ENCODE data around the gene GFRA1. TPM values are rescaled to one million over a fixed set of nuclear protein-coding genes. Genes with fewer than 3 reads are reported as not detected.

GFRA1 gene
- total RNA-seq, 2 experiments from 2014 or later: not detected

DNA sequence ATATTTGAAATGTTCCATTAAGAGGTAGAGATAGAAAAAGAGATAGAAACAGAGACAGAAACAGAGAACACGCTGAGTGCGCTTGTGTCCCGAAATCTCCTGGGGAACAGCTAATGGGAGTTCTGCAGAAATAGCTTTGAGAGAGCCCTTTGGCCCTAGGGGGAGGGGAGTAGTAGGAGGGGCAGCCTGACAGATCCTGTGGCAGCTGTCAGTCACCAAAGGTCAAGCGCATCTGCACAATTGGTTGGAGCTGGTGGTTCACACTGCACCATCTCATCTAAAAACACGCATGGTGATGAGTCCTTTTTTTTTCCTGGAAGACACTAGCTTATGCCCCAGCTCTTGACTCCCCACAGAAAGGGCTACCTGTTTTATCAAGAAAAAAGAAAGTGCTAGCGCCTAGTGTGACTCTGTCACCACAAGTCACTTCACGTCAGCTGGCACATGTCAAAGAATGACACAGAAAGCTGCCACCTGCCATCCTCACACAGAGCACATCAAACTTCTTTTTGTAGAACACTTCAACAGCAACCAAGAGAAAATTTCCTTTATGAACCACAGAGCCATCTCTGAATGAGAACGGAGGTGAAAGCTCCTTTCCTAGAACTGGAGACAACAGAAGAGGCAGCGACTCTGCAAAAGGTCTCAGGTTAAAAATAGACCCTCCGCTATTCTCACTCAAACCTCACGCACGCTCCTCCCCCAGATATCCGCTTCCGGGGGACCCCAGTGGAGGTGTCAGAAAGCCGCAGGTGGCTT lies 125.7 kb downstream of the GFRA1 start:
- peak overlapping the region; percentile 73 for H3K27ac Mint-ChIP-seq
- TF ChIP-seq, protein P1, sequence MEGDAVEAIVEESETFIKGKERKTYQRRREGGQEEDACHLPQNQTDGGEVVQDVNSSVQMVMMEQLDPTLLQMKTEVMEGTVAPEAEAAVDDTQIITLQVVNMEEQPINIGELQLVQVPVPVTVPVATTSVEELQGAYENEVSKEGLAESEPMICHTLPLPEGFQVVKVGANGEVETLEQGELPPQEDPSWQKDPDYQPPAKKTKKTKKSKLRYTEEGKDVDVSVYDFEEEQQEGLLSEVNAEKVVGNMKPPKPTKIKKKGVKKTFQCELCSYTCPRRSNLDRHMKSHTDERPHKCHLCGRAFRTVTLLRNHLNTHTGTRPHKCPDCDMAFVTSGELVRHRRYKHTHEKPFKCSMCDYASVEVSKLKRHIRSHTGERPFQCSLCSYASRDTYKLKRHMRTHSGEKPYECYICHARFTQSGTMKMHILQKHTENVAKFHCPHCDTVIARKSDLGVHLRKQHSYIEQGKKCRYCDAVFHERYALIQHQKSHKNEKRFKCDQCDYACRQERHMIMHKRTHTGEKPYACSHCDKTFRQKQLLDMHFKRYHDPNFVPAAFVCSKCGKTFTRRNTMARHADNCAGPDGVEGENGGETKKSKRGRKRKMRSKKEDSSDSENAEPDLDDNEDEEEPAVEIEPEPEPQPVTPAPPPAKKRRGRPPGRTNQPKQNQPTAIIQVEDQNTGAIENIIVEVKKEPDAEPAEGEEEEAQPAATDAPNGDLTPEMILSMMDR (IDR thresholded peaks at IDR 0.05): no peak
- peaks cover 3% of the 10 kb centered on the region for H3K27me3 Mint-ChIP-seq
- H3K27ac ChIP-seq (ENCODE audit: low read depth in 1 of 2, low read length in 2 of 2): no peak overlapping the region
- peak overlapping the region; percentile 78 for H3K4me3 Mint-ChIP-seq
- H3K36me3 ChIP-seq (ENCODE audit: insufficient read depth, low read length): no peaks in the 10 kb centered on the region
- no peaks in the 10 kb centered on the region for H3K27me3 ChIP-seq (ENCODE audit: control insufficient read depth in 1 of 2, insufficient read depth in 2 of 2, low read length in 2 of 2)
- no peaks in the 10 kb centered on the region for H3K36me3 Mint-ChIP-seq (ENCODE audit: low read depth)
- intact Hi-C loops (cut with DNase I, micrococcal nuclease): no loop called here
- peak in 1 of 14 experiments; percentile 9 for DNase-seq
- H3K4me3 ChIP-seq (ENCODE audit: low read length): peak overlapping the region; percentile 18
- ChIA-PET POLR2A (no interaction called here), CTCF (no interaction called here)
- H3K9me3 Mint-ChIP-seq: no peaks in the 10 kb centered on the region
- no peaks in the 10 kb centered on the region for H3K9me3 ChIP-seq (ENCODE audit: control insufficient read depth in 1 of 2, insufficient read depth in 1 of 2, low read length in 2 of 2)
- no peaks in the 10 kb centered on the region for H3K4me1 ChIP-seq (ENCODE audit: insufficient read depth, low read length)
- peaks cover 17% of the 10 kb centered on the region for H3K4me1 Mint-ChIP-seq (ENCODE audit: low read depth)
- ATAC-seq (ENCODE audit: poor library complexity): peak; percentile 46

DNA sequence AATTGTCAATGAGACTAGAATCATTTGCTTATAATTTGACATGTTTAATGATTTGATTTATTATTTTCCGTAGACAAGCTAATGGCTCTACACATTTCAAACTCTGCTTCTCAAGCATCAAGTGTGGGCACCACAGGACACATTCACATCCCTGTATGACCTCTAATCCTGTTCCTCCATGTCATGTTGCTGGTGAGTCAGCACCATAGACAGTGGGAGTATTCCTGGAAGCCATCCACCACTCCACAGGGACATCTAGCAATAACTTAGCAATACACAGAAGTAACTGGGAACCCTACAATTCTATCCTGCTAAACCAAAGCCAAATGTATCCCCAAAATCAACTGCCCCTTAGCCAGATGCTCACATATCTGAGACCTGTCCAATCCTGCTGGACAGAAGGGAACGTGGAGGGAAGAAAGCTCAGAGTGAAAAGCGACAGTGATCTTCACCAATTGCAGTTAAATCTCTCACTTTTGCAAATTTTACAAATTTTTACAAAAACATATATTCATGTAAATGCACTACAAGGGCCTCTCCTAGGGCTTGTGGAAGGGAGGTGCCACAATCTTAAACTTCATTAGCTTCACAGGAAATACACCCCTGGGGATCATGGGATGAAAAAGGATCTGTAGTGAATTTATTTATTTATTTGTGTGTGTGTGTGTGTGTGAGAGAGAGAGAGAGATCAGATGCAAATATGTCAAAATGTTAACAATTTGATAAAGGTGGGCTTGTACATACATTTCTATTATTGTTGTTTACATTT lies 126.5 kb downstream of the GFRA1 start:
- H3K4me1 ChIP-seq (ENCODE audit: insufficient read depth, low read length): no peaks in the 10 kb centered on the region
- intact Hi-C loops (cut with DNase I, micrococcal nuclease): no loop called here
- H3K9me3 ChIP-seq (ENCODE audit: control insufficient read depth in 1 of 2, insufficient read depth in 1 of 2, low read length in 2 of 2): no peaks in the 10 kb centered on the region
- no peak overlapping the region for H3K27ac ChIP-seq (ENCODE audit: low read depth in 1 of 2, low read length in 2 of 2)
- no peak for ATAC-seq (ENCODE audit: poor library complexity)
- H3K27me3 ChIP-seq (ENCODE audit: control insufficient read depth in 1 of 2, insufficient read depth in 2 of 2, low read length in 2 of 2): no peaks in the 10 kb centered on the region
- TF ChIP-seq, protein P1 (IDR thresholded peaks at IDR 0.05): no peak
- ChIA-PET CTCF (no interaction called here), POLR2A (no interaction called here)
- H3K36me3 Mint-ChIP-seq (ENCODE audit: low read depth): no peaks in the 10 kb centered on the region
- DNase-seq: no peak
- H3K4me3 Mint-ChIP-seq: peak overlapping the region; percentile 78
- peaks cover 4% of the 10 kb centered on the region for H3K27me3 Mint-ChIP-seq
- H3K4me1 Mint-ChIP-seq (ENCODE audit: low read depth): peaks cover 17% of the 10 kb centered on the region
- peak overlapping the region; percentile 73 for H3K27ac Mint-ChIP-seq
- no peaks in the 10 kb centered on the region for H3K36me3 ChIP-seq (ENCODE audit: insufficient read depth, low read length)
- no peak overlapping the region for H3K4me3 ChIP-seq (ENCODE audit: low read length)
- no peaks in the 10 kb centered on the region for H3K9me3 Mint-ChIP-seq

DNA sequence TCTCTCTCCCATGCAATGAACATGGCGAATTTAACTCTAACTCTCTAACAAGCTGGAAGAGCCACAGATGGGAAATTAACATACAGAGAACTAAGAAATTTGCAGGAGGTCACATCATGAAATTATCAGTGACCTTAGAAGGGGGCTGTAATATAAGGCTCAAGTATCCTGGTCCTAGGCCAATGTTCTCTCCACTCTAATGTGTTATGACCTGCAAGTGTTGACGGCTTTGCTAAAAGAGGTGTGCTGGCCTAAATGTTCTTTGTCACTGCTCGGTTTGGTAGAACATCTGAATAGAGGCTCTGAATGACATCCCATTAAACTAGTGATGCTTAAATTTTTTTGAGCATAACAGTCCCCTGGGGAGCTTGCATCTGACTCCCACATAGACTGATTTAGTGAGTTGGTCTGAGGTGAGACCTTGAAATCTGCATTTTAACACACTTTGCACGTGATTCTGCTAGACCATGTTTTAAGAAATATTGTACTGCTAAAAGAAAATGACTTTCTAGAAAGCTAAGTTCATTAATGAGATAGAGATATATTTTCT lies 129.3 kb downstream of the GFRA1 start:
- H3K27me3 Mint-ChIP-seq: peaks cover 4% of the 10 kb centered on the region
- intact Hi-C loops (cut with DNase I, micrococcal nuclease): no loop called here

More for the DNA sequence above, 129.3 kb downstream of the GFRA1 start:
- H3K4me1 ChIP-seq (ENCODE audit: insufficient read depth, low read length): no peaks in the 10 kb centered on the region
- POLR2A ChIA-PET: no interaction called here
- TF ChIP-seq, protein P1 (IDR thresholded peaks at IDR 0.05): no peak
- H3K9me3 ChIP-seq (ENCODE audit: control insufficient read depth in 1 of 2, insufficient read depth in 1 of 2, low read length in 2 of 2): peaks cover 0 to 4% of the 10 kb centered on the region in 2 experiments
- no peak overlapping the region for H3K27ac ChIP-seq (ENCODE audit: low read depth in 1 of 2, low read length in 2 of 2)
- Mint-ChIP-seq H3K9me3 (no peaks in the 10 kb centered on the region), H3K27ac (no peak overlapping the region), H3K4me1 (ENCODE audit: low read depth) (peaks cover 17% of the 10 kb centered on the region), H3K36me3 (ENCODE audit: low read depth) (no peaks in the 10 kb centered on the region), H3K4me3 (no peak overlapping the region)
- DNase-seq (no peak), ATAC-seq (ENCODE audit: poor library complexity) (no peak)
- no peaks in the 10 kb centered on the region for H3K36me3 ChIP-seq (ENCODE audit: insufficient read depth, low read length)
- CTCF ChIA-PET: no interaction called here
- no peak overlapping the region for H3K4me3 ChIP-seq (ENCODE audit: low read length)
- H3K27me3 ChIP-seq (ENCODE audit: control insufficient read depth in 1 of 2, insufficient read depth in 2 of 2, low read length in 2 of 2): no peaks in the 10 kb centered on the region
